GM23248 (cell line): ENCODE measurements around the gene MAP7D3. TPM values are rescaled to one million over a fixed set of nuclear protein-coding genes. Genes with fewer than 3 reads are reported as not detected.

Experiments
- DNase-seq: peaks from one replicate; pipeline ENCODE4 v3.0.0-alpha.2; 2015
- H2AFZ ChIP-seq: fragments of 200-600 bp; sonication (generic); 2 replicates; pipeline ENCODE4 v1.6.1; 2016; ENCODE audit warnings: antibody characterized with exemption
- H3F3A ChIP-seq: fragments of 200-600 bp; sonication (generic); 2 replicates; pipeline ENCODE4 v1.6.1; 2016; ENCODE audit warnings: mild to moderate bottlenecking, antibody characterized with exemption, mixed run types; ENCODE audit not compliant: insufficient read depth
- H3K27ac ChIP-seq: fragments of 200-600 bp; sonication (generic); 2 replicates; pipeline ENCODE4 v1.5.1; 2016; ENCODE audit warnings: mild to moderate bottlenecking
- H3K27me3 ChIP-seq: fragments of 200-600 bp; sonication (generic); replicated peaks from 2 replicates; pipeline ENCODE4 v1.6.1; 2016; ENCODE audit warnings: mild to moderate bottlenecking; ENCODE audit not compliant: insufficient read depth
- H3K36me3 ChIP-seq: fragments of 200-600 bp; sonication (generic); 2 replicates; pipeline ENCODE4 v1.6.1; 2016; ENCODE audit warnings: low read depth, mild to moderate bottlenecking
- H3K4me1 ChIP-seq: fragments of 200-600 bp; sonication (generic); 2 replicates; pipeline ENCODE4 v1.6.1; 2016; ENCODE audit warnings: mild to moderate bottlenecking; ENCODE audit not compliant: insufficient read depth
- H3K4me2 ChIP-seq: fragments of 200-600 bp; sonication (generic); one replicate; pipeline ENCODE4 v1.6.1; 2016; ENCODE audit warnings: mild to moderate bottlenecking; ENCODE audit not compliant: unreplicated experiment
- H3K4me3 ChIP-seq: fragments of 200-600 bp; sonication (generic); 2 replicates; pipeline ENCODE4 v1.5.1; 2016; ENCODE audit warnings: mild to moderate bottlenecking
- H3K79me2 ChIP-seq: fragments of 200-600 bp; sonication (generic); 2 replicates; pipeline ENCODE4 v1.6.1; 2016; ENCODE audit warnings: mild to moderate bottlenecking; ENCODE audit not compliant: insufficient read depth
- H3K9ac ChIP-seq: fragments of 200-600 bp; sonication (generic); 2 replicates; pipeline ENCODE4 v1.6.1; 2016; ENCODE audit warnings: mild to moderate bottlenecking
- H3K9me2 ChIP-seq: fragments of 200-600 bp; sonication (generic); 2 replicates; pipeline ENCODE4 v1.6.1; 2016; ENCODE audit warnings: mixed run types, mild to moderate bottlenecking, moderate library complexity; ENCODE audit not compliant: insufficient read depth
- H3K9me3 ChIP-seq: fragments of 200-600 bp; sonication (generic); one replicate; pipeline ENCODE4 v1.6.1; 2017; ENCODE audit warnings: low read depth
- H4K20me1 ChIP-seq: fragments of 200-600 bp; sonication (generic); 2 replicates; pipeline ENCODE4 v1.6.0; 2016; ENCODE audit not compliant: insufficient read depth
- EZH2 ChIP-seq: fragments of 200-600 bp; sonication (generic); IDR thresholded peaks from 2 replicates; pipeline ENCODE4 v1.6.1; 2018; ENCODE audit warnings: antibody characterized with exemption, mild to moderate bottlenecking; ENCODE audit not compliant: insufficient read depth, poor library complexity, severe bottlenecking
- EZH2phosphoT487 ChIP-seq: fragments of 200-600 bp; sonication (generic); IDR thresholded peaks from 2 replicates; pipeline ENCODE4 v1.6.1; 2018; ENCODE audit warnings: antibody characterized with exemption, moderate library complexity, mild to moderate bottlenecking, low read depth; ENCODE audit not compliant: insufficient read depth
- WGBS, 2 experiments: methylation state at CpG; one replicate each; pipeline ENCODE4 v1.1.6; 2015 to 2017; ENCODE audit warnings: low lambda C conversion rate in 2 of 2, low coverage in 1 of 2; ENCODE audit errors: missing lambda C conversion rate in 2 of 2; 5-methylcytosine and 5-hydroxymethylcytosine counted together
- in situ Hi-C: fragments of 300-500 bp; cut with MboI; formaldehyde crosslinking; loops from 2 replicates; pipeline ENCODE4 v1.15.0; 2020
- polyA plus RNA-seq: library from polyadenylated mRNA; unstranded; fragments of >200 nt; fragmentation: Nextera tagmentation; extraction: Ambion mirVana; gene quantifications from 2 replicates; pipeline ENCODE4 v1.2.1, GENCODE V29; 2016
- total RNA-seq: library from RNA; depleted of rRNA; stranded (reverse); fragments of >200 nt; shearing (Covaris generic); gene quantifications from 2 replicates; pipeline ENCODE4 v1.2.3, GENCODE V29; 2014

MAP7D3 gene
- total and polyA plus RNA-seq, 2 experiments from 2014 or later = 14.2 to 14.4 TPM

GRCh38 chrX:136205882-136206380 is 45.3 kb downstream of the MAP7D3 start:
- Histone ChIP-seq H3K36me3 (no peaks in the 10 kb centered on the region), H3K9me2 (no peaks in the 10 kb centered on the region), H3K9me3 (no peaks in the 10 kb centered on the region), H3K4me3 (no peak overlapping the region), H3K27ac (no peak overlapping the region), H3K27me3 (no peaks in the 10 kb centered on the region), H3K4me2 (no peak overlapping the region), H2AFZ (no peak overlapping the region), H3F3A (peaks cover 23% of the 10 kb centered on the region), H3K79me2 (no peaks in the 10 kb centered on the region), H3K4me1 (peaks cover 34% of the 10 kb centered on the region), H4K20me1 (no peaks in the 10 kb centered on the region), H3K9ac (no peak overlapping the region)
- no peak for DNase-seq
- WGBS, 2 experiments = 48 to 60% methylated on average over 5 to 8 of the region's 8 CpGs
- TF ChIP-seq EZH2 = no peak
- TF ChIP-seq EZH2phosphoT487 = no peak
- in situ Hi-C loops = no loop called here

GRCh38 chrX:136204571-136204970 is 46.6 kb downstream of the MAP7D3 start:
- H3F3A ChIP-seq = peaks cover 23% of the 10 kb centered on the region
- H3K4me1 ChIP-seq = peaks cover 43% of the 10 kb centered on the region
- H3K36me3 ChIP-seq = no peaks in the 10 kb centered on the region
- peak overlapping the region; percentile 62 for H3K9ac ChIP-seq
- in situ Hi-C loops = no loop called here
- 29 to 56% methylated on average over 2 of the region's 2 CpGs for WGBS, 2 experiments
- H3K27ac ChIP-seq = peak overlapping the region; percentile 65
- H3K4me2 ChIP-seq = peak overlapping the region; percentile 42
- peak; percentile 76 for DNase-seq
- H3K4me3 ChIP-seq = no peak overlapping the region
- TF ChIP-seq EZH2phosphoT487 (no peak), EZH2 (no peak)
- H3K9me2 ChIP-seq = no peaks in the 10 kb centered on the region
- no peaks in the 10 kb centered on the region for H3K79me2 ChIP-seq
- H3K27me3 ChIP-seq = no peaks in the 10 kb centered on the region
- no peaks in the 10 kb centered on the region for H3K9me3 ChIP-seq
- H4K20me1 ChIP-seq = no peaks in the 10 kb centered on the region
- H2AFZ ChIP-seq = no peak overlapping the region

- 47 to 55% methylated on average over 3 of the region's 3 CpGs for WGBS, 2 experiments
- Histone ChIP-seq H3K27me3 (no peaks in the 10 kb centered on the region), H3K9ac (peak overlapping the region; percentile 10; the same call in 1 of the 2 replicates), H3K27ac (peak overlapping the region; percentile 65), H3K4me3 (no peak overlapping the region), H3K4me2 (no peak overlapping the region), H3K4me1 (peaks cover 47% of the 10 kb centered on the region), H2AFZ (no peak overlapping the region), H3K79me2 (no peaks in the 10 kb centered on the region), H4K20me1 (no peaks in the 10 kb centered on the region), H3K9me3 (no peaks in the 10 kb centered on the region), H3K9me2 (no peaks in the 10 kb centered on the region), H3F3A (peaks cover 23% of the 10 kb centered on the region), H3K36me3 (no peaks in the 10 kb centered on the region)
- no peak for TF ChIP-seq EZH2phosphoT487
- TF ChIP-seq EZH2 = no peak
- in situ Hi-C loops = no loop called here
- DNase-seq = no peak
These were observed 47.2 kb downstream of the MAP7D3 start for GRCh38 chrX:136203951-136204350.

- Histone ChIP-seq H4K20me1 (no peaks in the 10 kb centered on the region), H3K79me2 (no peaks in the 10 kb centered on the region), H2AFZ (no peak overlapping the region), H3K9me2 (no peaks in the 10 kb centered on the region), H3K4me1 (peaks cover 47% of the 10 kb centered on the region), H3K36me3 (no peaks in the 10 kb centered on the region), H3K27ac (peak overlapping the region; percentile 65), H3K27me3 (no peaks in the 10 kb centered on the region), H3F3A (peaks cover 23% of the 10 kb centered on the region), H3K9ac (peak overlapping the region; percentile 10; the same call in 1 of the 2 replicates), H3K4me3 (no peak overlapping the region), H3K9me3 (no peaks in the 10 kb centered on the region), H3K4me2 (no peak overlapping the region)
- TF ChIP-seq EZH2 (no peak), EZH2phosphoT487 (no peak)
- in situ Hi-C loops = no loop called here
- DNase-seq = peak; percentile 33
These were observed 47.8 kb downstream of the MAP7D3 start for GRCh38 chrX:136203438-136203837.

GRCh38 chrX:136202889-136203288 is 48.3 kb downstream of the MAP7D3 start:
- H3K4me1 ChIP-seq = peaks cover 47% of the 10 kb centered on the region
- no peak overlapping the region for H3K4me2 ChIP-seq
- in situ Hi-C loops = no loop called here
- no peaks in the 10 kb centered on the region for H4K20me1 ChIP-seq
- H3K4me3 ChIP-seq = no peak overlapping the region
- H3K36me3 ChIP-seq = no peaks in the 10 kb centered on the region
- H3K9me2 ChIP-seq = no peaks in the 10 kb centered on the region
- no peaks in the 10 kb centered on the region for H3K9me3 ChIP-seq
- peak overlapping the region; percentile 21 for H3K9ac ChIP-seq
- TF ChIP-seq EZH2 (no peak), EZH2phosphoT487 (0 out of 2 replicates have a peak, but pooled peaks have one; percentile 59)
- H3K27ac ChIP-seq = peak overlapping the region; percentile 65
- peaks cover 23% of the 10 kb centered on the region for H3F3A ChIP-seq
- peak; percentile 54 for DNase-seq
- no peaks in the 10 kb centered on the region for H3K79me2 ChIP-seq
- no peaks in the 10 kb centered on the region for H3K27me3 ChIP-seq
- H2AFZ ChIP-seq = no peak overlapping the region
- 2% methylated on average over 5 of the region's 5 CpGs for WGBS, 2 experiments
